SK-N-SH treated with all-trans-retinoic acid at 6 μM for 48 hours (cell line): Measurements from ENCODE around the gene CSKMT.

Experiments
- ATAC-seq: fragments of 200-7000 bp; cut with Tn5 transposase; 3 replicates; pipeline ENCODE4 v1.9.1; 2020; ENCODE audit warnings: mild to moderate bottlenecking, moderate library complexity
- ARNTL ChIP-seq: fragments of 450-650 bp; formaldehyde crosslinking; IDR thresholded peaks from 2 replicates; pipeline ENCODE4 v1.5.0; 2020; ENCODE audit warnings: low read depth, mild to moderate bottlenecking, moderate library complexity, borderline replicate concordance
- BACH2 ChIP-seq: fragments of 250-450 bp; sonication (Bioruptor Pico); IDR thresholded peaks from 2 replicates; pipeline ENCODE4 v1.9.0; 2021; ENCODE audit warnings: mild to moderate bottlenecking, borderline replicate concordance
- CREB5 ChIP-seq: fragments of 250-450 bp; sonication (Bioruptor Pico); IDR thresholded peaks from 2 replicates; pipeline ENCODE4 v1.5.1; 2020; ENCODE audit warnings: low read depth, mild to moderate bottlenecking, moderate library complexity
- ESRRG ChIP-seq: fragments of 250-450 bp; sonication (Bioruptor Pico); IDR thresholded peaks from 2 replicates; pipeline ENCODE4 v1.6.1; 2021; ENCODE audit warnings: mild to moderate bottlenecking
- GLIS3 ChIP-seq: fragments of 250-450 bp; sonication (Bioruptor Pico); IDR thresholded peaks from 2 replicates; pipeline ENCODE4 v1.5.0; 2020; ENCODE audit warnings: mild to moderate bottlenecking, moderate library complexity
- ISL1 ChIP-seq: fragments of 250-450 bp; sonication (Bioruptor Pico); IDR thresholded peaks from 2 replicates; pipeline ENCODE4 v2.1.2; 2022; ENCODE audit warnings: mild to moderate bottlenecking, moderate library complexity
- OSR1 ChIP-seq: fragments of 250-450 bp; sonication (Bioruptor Pico); IDR thresholded peaks from 2 replicates; pipeline ENCODE4 v1.8.0; 2022; ENCODE audit warnings: moderate library complexity, mild to moderate bottlenecking, inconsistent platforms
- POU6F1 ChIP-seq: fragments of 250-450 bp; sonication (Bioruptor Pico); IDR thresholded peaks from 2 replicates; pipeline ENCODE4 v1.8.0; 2021; ENCODE audit warnings: low read depth, mild to moderate bottlenecking, moderate library complexity, borderline replicate concordance
- RARB ChIP-seq: fragments of 250-450 bp; sonication (Bioruptor Pico); IDR thresholded peaks from 2 replicates; pipeline ENCODE4 v1.8.0; 2021; ENCODE audit warnings: mild to moderate bottlenecking, moderate library complexity
- SNAI2 ChIP-seq: fragments of 250-450 bp; sonication (Bioruptor Pico); IDR thresholded peaks from 2 replicates; pipeline ENCODE4 v1.5.0; 2020; ENCODE audit warnings: mild to moderate bottlenecking, moderate library complexity
- TCF4 ChIP-seq: fragments of 250-450 bp; sonication (Bioruptor Pico); IDR thresholded peaks from 2 replicates; pipeline ENCODE4 v1.8.0; 2021; ENCODE audit warnings: mild to moderate bottlenecking, moderate library complexity, borderline replicate concordance
- TOX ChIP-seq: fragments of 250-450 bp; sonication (Bioruptor Pico); IDR thresholded peaks from 2 replicates; pipeline ENCODE4 v1.8.0; 2021; ENCODE audit warnings: mild to moderate bottlenecking, moderate library complexity, borderline replicate concordance
- TSHZ2 ChIP-seq: fragments of 250-450 bp; sonication (Bioruptor Pico); IDR thresholded peaks from 2 replicates; pipeline ENCODE4 v1.5.0; 2020; ENCODE audit warnings: mild to moderate bottlenecking, moderate library complexity
- ZC3H10 ChIP-seq: fragments of 250-450 bp; sonication (Bioruptor Pico); IDR thresholded peaks from 2 replicates; pipeline ENCODE4 v1.5.1; 2021; ENCODE audit warnings: mild to moderate bottlenecking, moderate library complexity
- ZFP3 ChIP-seq: fragments of 250-450 bp; sonication (Bioruptor Pico); IDR thresholded peaks from 2 replicates; pipeline ENCODE4 v1.5.0; 2020; ENCODE audit warnings: mild to moderate bottlenecking, moderate library complexity
- ZFP30 ChIP-seq: fragments of 450-650 bp; formaldehyde crosslinking; IDR thresholded peaks from 2 replicates; pipeline ENCODE4 v1.5.0; 2022; ENCODE audit warnings: mild to moderate bottlenecking, moderate library complexity
- ZNF565 ChIP-seq: fragments of 450-650 bp; formaldehyde crosslinking; conservative IDR thresholded peaks from 2 replicates; pipeline ENCODE4 v1.5.0; 2020; ENCODE audit warnings: low read depth, mild to moderate bottlenecking, moderate library complexity
- TF ChIP-seq, protein P1 (sequence below): fragments of 250-450 bp; sonication (Bioruptor Pico); IDR thresholded peaks from 2 replicates; pipeline ENCODE4 v1.8.0; 2020; ENCODE audit warnings: mild to moderate bottlenecking, moderate library complexity, borderline replicate concordance
- TF ChIP-seq, protein P2 (sequence below): fragments of 250-450 bp; sonication (Bioruptor Pico); IDR thresholded peaks from 2 replicates; pipeline ENCODE4 v1.5.1; 2021; ENCODE audit warnings: mild to moderate bottlenecking, moderate library complexity

Gene CSKMT

GRCh38 chr11:62682518-62682917 is 17.4 kb downstream of the CSKMT start (continued):
- TF ChIP-seq TCF4 (CRISPR knock-in tag) (no peak), TOX (no peak), ESRRG (CRISPR knock-in tag) (no peak), RARB (CRISPR knock-in tag) (no peak)

DNA sequence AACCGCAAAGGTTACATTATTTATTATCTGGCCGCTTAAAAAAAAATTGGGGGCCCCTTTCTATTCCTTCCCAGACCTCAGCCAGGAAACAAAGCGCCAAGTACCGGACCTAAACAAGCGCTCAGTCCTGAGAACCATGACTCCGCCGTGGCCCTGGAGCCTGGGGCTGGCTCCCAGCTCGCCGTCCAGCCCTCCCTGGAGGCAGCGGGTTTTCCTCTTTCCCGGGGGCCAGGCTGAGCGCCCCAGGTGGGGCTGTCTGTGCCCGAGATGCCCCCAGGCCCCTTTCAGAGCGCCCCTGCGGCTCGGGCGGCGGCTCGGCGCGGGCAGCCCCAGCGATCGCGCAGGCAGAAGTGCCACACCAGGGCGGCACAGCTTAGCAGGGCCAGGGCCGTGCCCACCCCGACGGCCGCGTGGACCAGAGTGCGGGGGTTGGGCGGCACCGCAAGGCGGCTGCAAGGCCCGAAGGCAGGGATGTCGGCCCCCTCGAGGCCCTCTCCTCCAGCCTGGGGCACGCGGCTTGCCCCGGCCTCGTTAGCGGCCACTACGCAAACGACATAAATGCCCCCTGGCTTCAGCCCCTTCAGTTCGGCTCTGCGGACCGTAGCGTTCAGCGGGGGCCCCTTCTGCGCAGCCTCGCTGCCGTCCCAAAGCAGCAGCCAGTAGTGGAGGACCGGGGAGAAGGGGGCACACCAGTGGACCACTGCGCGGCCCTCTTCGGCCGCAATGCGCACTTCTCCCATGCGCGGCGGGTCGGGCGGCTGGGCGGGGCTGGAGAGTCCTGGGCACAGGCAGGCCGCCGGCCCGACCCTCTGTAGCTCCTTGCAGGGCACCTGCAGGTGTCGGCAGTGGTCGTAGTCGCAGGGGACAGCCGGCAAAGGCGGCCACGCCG is 22.6 kb downstream of the CSKMT start:
- TF ChIP-seq POU6F1, result no peak
- TF ChIP-seq SNAI2 (CRISPR knock-in tag), result no peak
- TF ChIP-seq, protein P1, sequence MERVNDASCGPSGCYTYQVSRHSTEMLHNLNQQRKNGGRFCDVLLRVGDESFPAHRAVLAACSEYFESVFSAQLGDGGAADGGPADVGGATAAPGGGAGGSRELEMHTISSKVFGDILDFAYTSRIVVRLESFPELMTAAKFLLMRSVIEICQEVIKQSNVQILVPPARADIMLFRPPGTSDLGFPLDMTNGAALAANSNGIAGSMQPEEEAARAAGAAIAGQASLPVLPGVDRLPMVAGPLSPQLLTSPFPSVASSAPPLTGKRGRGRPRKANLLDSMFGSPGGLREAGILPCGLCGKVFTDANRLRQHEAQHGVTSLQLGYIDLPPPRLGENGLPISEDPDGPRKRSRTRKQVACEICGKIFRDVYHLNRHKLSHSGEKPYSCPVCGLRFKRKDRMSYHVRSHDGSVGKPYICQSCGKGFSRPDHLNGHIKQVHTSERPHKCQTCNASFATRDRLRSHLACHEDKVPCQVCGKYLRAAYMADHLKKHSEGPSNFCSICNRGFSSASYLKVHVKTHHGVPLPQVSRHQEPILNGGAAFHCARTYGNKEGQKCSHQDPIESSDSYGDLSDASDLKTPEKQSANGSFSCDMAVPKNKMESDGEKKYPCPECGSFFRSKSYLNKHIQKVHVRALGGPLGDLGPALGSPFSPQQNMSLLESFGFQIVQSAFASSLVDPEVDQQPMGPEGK, result no peak
- no peak for TF ChIP-seq ZFP3 (CRISPR knock-in tag)
- TF ChIP-seq, protein P2, sequence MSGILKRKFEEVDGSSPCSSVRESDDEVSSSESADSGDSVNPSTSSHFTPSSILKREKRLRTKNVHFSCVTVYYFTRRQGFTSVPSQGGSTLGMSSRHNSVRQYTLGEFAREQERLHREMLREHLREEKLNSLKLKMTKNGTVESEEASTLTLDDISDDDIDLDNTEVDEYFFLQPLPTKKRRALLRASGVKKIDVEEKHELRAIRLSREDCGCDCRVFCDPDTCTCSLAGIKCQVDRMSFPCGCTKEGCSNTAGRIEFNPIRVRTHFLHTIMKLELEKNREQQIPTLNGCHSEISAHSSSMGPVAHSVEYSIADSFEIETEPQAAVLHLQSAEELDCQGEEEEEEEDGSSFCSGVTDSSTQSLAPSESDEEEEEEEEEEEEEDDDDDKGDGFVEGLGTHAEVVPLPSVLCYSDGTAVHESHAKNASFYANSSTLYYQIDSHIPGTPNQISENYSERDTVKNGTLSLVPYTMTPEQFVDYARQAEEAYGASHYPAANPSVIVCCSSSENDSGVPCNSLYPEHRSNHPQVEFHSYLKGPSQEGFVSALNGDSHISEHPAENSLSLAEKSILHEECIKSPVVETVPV, result no peak
- TF ChIP-seq OSR1 (CRISPR knock-in tag), result no peak
- TF ChIP-seq TSHZ2, result no peak
- TF ChIP-seq ESRRG (CRISPR knock-in tag), result no peak
- no peak for TF ChIP-seq ISL1
- no peak for TF ChIP-seq ZNF565 (CRISPR knock-in tag)
- no peak for TF ChIP-seq ARNTL (CRISPR knock-in tag)
- no peak; the same call in 1 of the 3 replicates for ATAC-seq

- TF ChIP-seq ZC3H10 (CRISPR knock-in tag) (no peak), RARB (CRISPR knock-in tag) (no peak)
- TF ChIP-seq, protein P1, result no peak
- TF ChIP-seq, all 23 proteins: peak for 0
- no peak for ATAC-seq
These were observed 23.4 kb downstream of the CSKMT start for GRCh38 chr11:62688491-62688890.

DNA sequence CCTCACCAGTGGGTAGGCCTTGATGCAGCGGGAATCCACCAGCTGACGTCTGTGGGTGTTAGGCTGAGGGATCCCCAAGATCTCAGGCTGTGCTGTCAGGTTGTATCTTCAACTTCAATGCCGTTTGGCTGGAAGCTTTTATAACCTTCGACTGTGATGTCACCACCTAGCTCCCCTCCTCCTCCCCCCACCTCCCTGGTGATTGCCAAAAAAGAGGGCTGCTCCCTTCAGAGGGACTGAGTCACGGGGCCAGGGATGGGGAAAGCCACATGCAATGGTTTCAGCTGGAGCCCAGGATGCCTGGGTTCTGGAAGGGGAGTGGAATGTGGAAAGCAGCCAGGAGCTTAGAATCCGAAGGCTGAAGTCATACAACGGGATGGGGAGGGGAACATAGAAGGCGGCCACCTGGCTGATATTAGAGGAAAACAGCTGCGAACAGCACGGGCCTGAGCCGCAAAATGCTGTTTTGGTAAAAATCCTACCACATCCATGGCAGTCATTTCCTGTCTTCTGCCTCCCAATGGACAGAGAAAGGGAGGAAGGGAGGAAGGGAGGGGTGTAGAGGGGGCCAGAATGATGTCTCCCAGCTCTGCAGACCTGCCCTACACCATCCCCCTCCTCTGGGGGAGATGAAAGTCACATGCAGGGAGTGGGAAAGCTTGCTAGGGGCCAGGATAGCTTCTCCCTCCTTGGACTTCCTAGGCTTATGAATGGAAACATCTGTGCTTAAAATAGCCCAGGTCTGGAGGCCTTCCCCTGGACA is 24.5 kb downstream of the CSKMT start, which contains the start of gene LRRN4CL:
LRRN4CL (minus strand) TSS at position 110 of the 763 bp plus-strand sequence. CDS start 1,022 bp downstream, outside the sequence.
- ATAC-seq, result peak; percentile 14
- TF ChIP-seq OSR1 (CRISPR knock-in tag) (no peak), ZFP30 (no peak), SNAI2 (CRISPR knock-in tag) (no peak), BACH2 (CRISPR knock-in tag) (no peak), RARB (CRISPR knock-in tag) (no peak), CREB5 (CRISPR knock-in tag) (no peak), TCF4 (CRISPR knock-in tag) (no peak), TOX (no peak), GLIS3 (no peak)
- TF ChIP-seq, protein P1, result no peak
- TF ChIP-seq, protein P2, result no peak
